Thoracic aorta (tissue), 2 donors: ENCODE results near the gene CXXC4. TPM values are rescaled to one million over a fixed set of nuclear protein-coding genes. Genes with fewer than 3 reads are reported as not detected.

Experiments
- ATAC-seq: fragments of 150-250 bp; one replicate; pipeline ENCODE4 v1.8.0; 2017; ENCODE audit warnings: low read depth; ENCODE audit not compliant: insufficient number of reproducible peaks, low FRiP score
- DNase-seq: peaks from one replicate; pipeline ENCODE4 v3.0.0-alpha.2; 2020; ENCODE audit warnings: low spot score
- H3K27ac ChIP-seq, 2 donors: fragments of 200-600 bp; sonication (generic); 1 replicate in 1 of 2; 2 replicates in 1 of 2; pipeline ENCODE4 v1.5.1; 2016; ENCODE audit warnings: mild to moderate bottlenecking in 2 of 2, moderate library complexity in 2 of 2
- H3K27me3 ChIP-seq: fragments of 200-600 bp; sonication (generic); replicated peaks from 2 replicates; pipeline ENCODE4 v1.6.0; 2016; ENCODE audit warnings: mild to moderate bottlenecking; ENCODE audit not compliant: insufficient read depth
- H3K36me3 ChIP-seq: fragments of 200-600 bp; sonication (generic); one replicate; pipeline ENCODE4 v1.5.1; 2016
- H3K4me1 ChIP-seq, 2 donors: fragments of 200-600 bp; sonication (generic); 1 replicate in 1 of 2; 2 replicates in 1 of 2; pipeline versions ENCODE4 v1.5.1 to v1.6.0; 2016; ENCODE audit warnings: low read depth in 2 of 2, mild to moderate bottlenecking in 1 of 2; ENCODE audit not compliant: control insufficient read depth in 1 of 2
- H3K4me3 ChIP-seq: fragments of 200-600 bp; sonication (generic); 2 replicates; pipeline ENCODE4 v1.5.1; 2016; ENCODE audit warnings: mild to moderate bottlenecking
- H3K9me3 ChIP-seq: fragments of 200-600 bp; sonication (generic); 2 replicates; pipeline ENCODE4 v1.5.1; 2016
- total RNA-seq, 2 donors: library from RNA; depleted of rRNA; stranded (reverse); fragments of >200 nt; gene quantifications; one replicate each; pipeline versions ENCODE4 v1.1.0 to v1.2.3, GENCODE V29; 2016
- TF ChIP-seq, protein P1 (sequence below): fragments of 200-600 bp; sonication (generic); IDR thresholded peaks from one replicate; pipeline ENCODE4 v1.5.1; 2019; ENCODE audit warnings: antibody characterized with exemption

Gene CXXC4
- total RNA-seq, 2 donors from 2014 or later = 1.2 to 2.5 TPM

DNA sequence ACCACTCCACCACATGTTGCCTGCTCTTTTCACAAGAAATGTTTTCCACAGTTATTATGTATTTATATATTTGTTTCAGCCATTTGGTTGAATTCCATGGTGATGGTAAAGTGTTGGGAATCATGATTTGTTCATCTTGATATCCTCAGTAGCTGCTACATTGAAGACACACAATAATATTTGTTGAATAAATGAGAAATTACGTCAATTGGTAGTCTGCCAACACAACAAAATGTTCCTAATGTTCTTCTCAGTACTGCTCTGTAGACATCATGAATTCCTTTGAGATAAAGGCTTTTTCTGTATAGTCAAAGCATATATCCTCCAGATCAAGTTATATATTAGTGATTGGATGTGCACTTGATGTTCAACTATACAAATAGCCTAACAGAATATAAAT is 29.5 kb downstream of the CXXC4 start:
- TF ChIP-seq, protein P1, sequence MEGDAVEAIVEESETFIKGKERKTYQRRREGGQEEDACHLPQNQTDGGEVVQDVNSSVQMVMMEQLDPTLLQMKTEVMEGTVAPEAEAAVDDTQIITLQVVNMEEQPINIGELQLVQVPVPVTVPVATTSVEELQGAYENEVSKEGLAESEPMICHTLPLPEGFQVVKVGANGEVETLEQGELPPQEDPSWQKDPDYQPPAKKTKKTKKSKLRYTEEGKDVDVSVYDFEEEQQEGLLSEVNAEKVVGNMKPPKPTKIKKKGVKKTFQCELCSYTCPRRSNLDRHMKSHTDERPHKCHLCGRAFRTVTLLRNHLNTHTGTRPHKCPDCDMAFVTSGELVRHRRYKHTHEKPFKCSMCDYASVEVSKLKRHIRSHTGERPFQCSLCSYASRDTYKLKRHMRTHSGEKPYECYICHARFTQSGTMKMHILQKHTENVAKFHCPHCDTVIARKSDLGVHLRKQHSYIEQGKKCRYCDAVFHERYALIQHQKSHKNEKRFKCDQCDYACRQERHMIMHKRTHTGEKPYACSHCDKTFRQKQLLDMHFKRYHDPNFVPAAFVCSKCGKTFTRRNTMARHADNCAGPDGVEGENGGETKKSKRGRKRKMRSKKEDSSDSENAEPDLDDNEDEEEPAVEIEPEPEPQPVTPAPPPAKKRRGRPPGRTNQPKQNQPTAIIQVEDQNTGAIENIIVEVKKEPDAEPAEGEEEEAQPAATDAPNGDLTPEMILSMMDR = no peak
- no peak for DNase-seq
- no peak for ATAC-seq

DNA sequence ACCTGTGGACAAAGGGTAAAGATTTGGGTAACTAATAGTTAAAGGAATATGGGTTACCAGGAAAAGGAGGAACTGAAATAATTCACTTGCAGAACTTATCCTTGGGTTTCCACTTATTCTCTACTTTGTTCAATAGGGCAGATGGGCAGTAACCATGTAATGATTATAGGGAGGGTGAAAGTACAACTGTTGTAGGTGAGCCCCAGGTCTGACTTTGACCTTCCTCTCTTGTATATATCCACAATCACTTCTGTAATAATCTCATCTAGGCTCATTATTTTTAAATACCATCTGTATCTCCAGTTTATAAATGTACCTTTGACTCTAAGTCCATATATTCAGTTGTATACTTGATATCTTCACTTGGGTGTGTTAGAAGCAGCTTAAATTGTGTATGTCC is 32.1 kb downstream of the CXXC4 start:
- no peaks in the 10 kb centered on the region for H3K36me3 ChIP-seq
- TF ChIP-seq, protein P1 = no peak
- ATAC-seq (no peak), DNase-seq (no peak)
- no peaks in the 10 kb centered on the region for H3K4me1 ChIP-seq
- no peaks in the 10 kb centered on the region for H3K27me3 ChIP-seq
- no peak overlapping the region for H3K4me3 ChIP-seq
- H3K9me3 ChIP-seq = no peaks in the 10 kb centered on the region
- H3K27ac ChIP-seq = no peak overlapping the region

More for the DNA sequence above, 29.5 kb downstream of the CXXC4 start:
- Histone ChIP-seq H3K36me3 (no peaks in the 10 kb centered on the region), H3K27ac (no peak overlapping the region), H3K4me3 (no peak overlapping the region), H3K27me3 (no peaks in the 10 kb centered on the region), H3K9me3 (no peaks in the 10 kb centered on the region), H3K4me1 (no peaks in the 10 kb centered on the region)

DNA sequence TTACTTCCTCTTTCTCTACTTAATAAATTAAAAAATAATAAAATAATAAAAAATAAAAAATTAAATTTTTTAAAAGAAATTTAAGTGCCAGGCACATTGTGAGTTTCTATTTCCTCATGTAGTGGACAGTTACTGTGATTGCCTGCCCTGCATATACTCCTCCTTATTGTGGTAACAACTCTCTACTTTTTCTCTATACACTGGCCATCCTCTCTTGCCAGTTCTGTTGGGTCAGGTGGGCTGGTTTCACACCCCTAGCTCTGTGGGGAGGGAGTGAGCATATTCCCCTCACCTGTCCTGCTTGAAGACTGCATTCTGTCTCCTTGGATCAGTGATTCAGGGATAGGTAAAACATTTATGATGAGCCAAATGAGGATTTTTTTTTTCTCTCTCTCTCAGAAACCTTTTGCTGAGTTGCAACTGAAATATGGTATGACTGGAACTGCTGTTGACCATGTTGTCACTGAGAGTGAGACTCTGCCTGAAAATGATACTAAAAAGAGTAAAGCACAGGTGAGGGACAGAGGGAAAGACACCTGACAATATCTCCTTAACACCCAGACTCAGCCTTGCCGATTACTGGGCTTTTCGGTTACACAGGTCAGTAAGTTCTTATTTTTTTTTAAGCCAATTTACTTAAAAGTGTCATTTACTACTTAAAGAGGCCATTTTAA is 37.2 kb downstream of the CXXC4 start:
- Histone ChIP-seq H3K36me3 (no peaks in the 10 kb centered on the region), H3K27ac (no peak overlapping the region), H3K4me1 (no peaks in the 10 kb centered on the region), H3K27me3 (no peaks in the 10 kb centered on the region), H3K4me3 (no peak overlapping the region), H3K9me3 (no peaks in the 10 kb centered on the region)
- TF ChIP-seq, protein P1 = no peak
- DNase-seq (no peak), ATAC-seq (no peak)

DNA sequence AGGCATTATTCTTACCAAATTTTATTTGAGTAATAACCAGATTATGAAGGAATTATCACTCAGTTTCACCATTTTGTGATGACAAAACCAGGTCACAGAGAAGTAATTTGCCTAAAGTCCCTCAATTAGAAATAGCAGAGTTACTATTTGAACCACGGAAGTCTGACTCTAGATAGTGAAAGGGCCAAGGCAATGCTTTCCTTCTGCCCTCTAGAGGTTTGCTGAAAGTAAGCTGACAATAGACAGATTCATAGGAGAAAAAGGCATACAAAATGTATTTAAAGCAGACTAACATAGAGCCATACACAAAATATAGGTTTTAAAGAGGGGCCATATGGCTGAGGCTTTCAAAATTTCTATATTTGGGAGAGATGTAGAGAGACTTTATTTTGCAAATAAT is 43.1 kb downstream of the CXXC4 start:
- Histone ChIP-seq H3K9me3 (no peaks in the 10 kb centered on the region), H3K4me1 (no peaks in the 10 kb centered on the region), H3K36me3 (no peaks in the 10 kb centered on the region), H3K27me3 (no peaks in the 10 kb centered on the region), H3K27ac (no peak overlapping the region), H3K4me3 (no peak overlapping the region)
- TF ChIP-seq, protein P1 = no peak
- ATAC-seq = no peak
- no peak for DNase-seq

DNA sequence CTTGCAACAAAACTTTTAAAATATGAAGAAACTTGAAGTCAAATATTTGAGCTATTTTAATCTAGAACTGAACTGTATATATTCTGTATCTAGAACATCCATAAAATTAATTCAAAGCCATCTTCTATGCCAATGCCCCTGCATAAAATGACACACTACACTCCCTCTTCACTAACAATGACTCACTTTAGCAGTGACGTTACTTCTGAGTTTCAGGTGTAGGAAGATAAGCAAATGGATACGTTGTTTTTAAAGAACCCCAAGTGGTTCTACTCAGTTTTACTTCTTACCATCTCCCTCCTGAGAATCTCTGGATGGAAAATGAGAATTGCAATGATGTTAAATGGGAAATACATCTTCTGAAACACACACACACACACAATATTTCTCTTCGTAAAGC is 45.2 kb downstream of the CXXC4 start:
- no peak for ATAC-seq
- H3K27ac ChIP-seq = no peak overlapping the region
- H3K4me3 ChIP-seq = no peak overlapping the region
- no peaks in the 10 kb centered on the region for H3K36me3 ChIP-seq
- TF ChIP-seq, protein P1 = no peak
- no peaks in the 10 kb centered on the region for H3K4me1 ChIP-seq
- no peaks in the 10 kb centered on the region for H3K27me3 ChIP-seq
- no peaks in the 10 kb centered on the region for H3K9me3 ChIP-seq
- DNase-seq = no peak
